Measurements from ENCODE around the gene SORCS1. TPM values are rescaled to one million over a fixed set of nuclear protein-coding genes. Genes with fewer than 3 reads are reported as not detected.

The SORCS1 gene
- total and polyA plus RNA-seq, 2 of the 8 experiments (the other 6 are each of a cell fraction or from before 2014, with no cell fraction given) = 4.1 to 4.6 TPM

- Histone ChIP-seq H3K4me2 (ENCODE audit: insufficient read depth in 1 of 2, low read depth in 2 of 2, low read length in 2 of 2) (no peak overlapping the region), H3K18ac (ENCODE audit: extremely low read depth, low read length) (no peak overlapping the region), H3K4ac (replicated peaks; ENCODE audit: insufficient read length, low read depth, low read length) (no peak overlapping the region), H2BK20ac (ENCODE audit: low read length) (no peak overlapping the region), H3K27me3 (replicated peaks in 1 of 4; ENCODE audit: control insufficient read depth in 3 of 4, extremely low read depth in 1 of 4, insufficient read depth in 3 of 4, low read length in 3 of 4) (peaks cover 8 to 16% (median 13%) of the 10 kb centered on the region in 4 experiments; a peak in 6 of 7 replicates), H3K27ac (ENCODE audit: low read depth, low read length) (no peak overlapping the region), H3K36me3 (ENCODE audit: control insufficient read depth in 2 of 4, insufficient read depth in 4 of 4, low read length in 3 of 4) (no peaks in the 10 kb centered on the region), H2BK15ac (ENCODE audit: low read length) (no peak overlapping the region), H4K5ac (ENCODE audit: insufficient read length, low read depth, low read length) (no peak overlapping the region), H3K56ac (replicated peaks; ENCODE audit: insufficient read length, low read depth, low read length) (no peak overlapping the region), H2BK12ac (ENCODE audit: low read depth, low read length) (no peak overlapping the region), H3K79me2 (ENCODE audit: control insufficient read depth in 1 of 2, insufficient read depth in 2 of 2, low read length in 2 of 2) (no peaks in the 10 kb centered on the region), H4K91ac (replicated peaks; ENCODE audit: insufficient read length, low read length) (no peak overlapping the region), H3K9ac (replicated peaks in 1 of 4; ENCODE audit: extremely low read depth in 1 of 4, low read depth in 3 of 4, low read length in 3 of 4) (no peak overlapping the region), H4K20me1 (replicated peaks in 1 of 2; ENCODE audit: control insufficient read depth in 1 of 2, insufficient read depth in 2 of 2, low read length in 2 of 2) (no peaks in the 10 kb centered on the region), H3K4me1 (replicated peaks in 1 of 4; ENCODE audit: control insufficient read depth in 3 of 4, insufficient read depth in 4 of 4, low read length in 3 of 4) (no peaks in the 10 kb centered on the region), H3K79me1 (ENCODE audit: low read depth, low read length) (no peaks in the 10 kb centered on the region), H3K9me3 (ENCODE audit: insufficient read depth in 2 of 2, low read depth in 1 of 2, low read length in 1 of 2) (no peaks in the 10 kb centered on the region), H2BK120ac (replicated peaks; ENCODE audit: low read depth, low read length) (no peak overlapping the region), H3K23ac (ENCODE audit: insufficient read length) (no peak overlapping the region), H3K4me3 (ENCODE audit: extremely low read depth in 1 of 4, insufficient read depth in 2 of 4, low read depth in 3 of 4, low read length in 4 of 4) (no peak overlapping the region), H4K8ac (ENCODE audit: extremely low read depth, insufficient read depth, low read length) (no peak overlapping the region), H2AK5ac (ENCODE audit: low read depth, low read length) (no peak overlapping the region), H3K14ac (ENCODE audit: insufficient read length) (no peak overlapping the region), H2BK5ac (ENCODE audit: low read depth, low read length) (no peak overlapping the region), H2AFZ (ENCODE audit: low read length) (no peak overlapping the region), H3K23me2 (ENCODE audit: low read depth, low read length) (no peaks in the 10 kb centered on the region)
- CTCF ChIA-PET (ENCODE audit: partially characterized antibody) = no interaction called here
- WGBS, 2 experiments (ENCODE audit: extremely low coverage in 1 of 2, insufficient coverage in 1 of 2, insufficient read length in 1 of 2, insufficient replicate concordance in 2 of 2, low coverage in 1 of 2, low lambda C conversion rate in 2 of 2, missing lambda C conversion rate in 1 of 2) = 88% methylated on average over 2 of the region's 6 CpGs; no CpG with 5 or more reads in 1 of the 2 experiments
- POLR2A ChIA-PET (ENCODE audit: partially characterized antibody) = no interaction called here
- FAIRE-seq (no peak), DNase-seq (ENCODE audit: low read depth in 1 of 2, low spot score in 2 of 2) (no peak)
- TF ChIP-seq YY1 (IDR thresholded peaks at IDR 0.05; ENCODE audit: low read depth, low read length) (peak; percentile 68; the same call in 1 of the 2 replicates), JUN (IDR thresholded peaks at IDR 0.05; ENCODE audit: low read depth, low read length) (no peak)
Measured at GRCh38 chr10:106612381-106612780, 552.1 kb downstream of the SORCS1 start.
